HG02798 (cell line): ENCODE measurements around the gene PDZD8.
"Not testable (repeated sequence)": the region's sequence is repeated elsewhere in the genome, so short reads cannot be mapped to it uniquely, and the experiment has no call there.

Source experiments
- ATAC-seq: cut with Tn5 transposase; IDR thresholded peaks from one replicate; pipeline ENCODE4 v1.9.1; 2021; ENCODE audit warnings: mild to moderate bottlenecking; ENCODE audit not compliant: unreplicated experiment, poor library complexity

PDZD8 gene

GRCh38 chr10:117298219-117298618 lies 77.0 kb downstream of the PDZD8 start:
- ATAC-seq, result no peak

DNA sequence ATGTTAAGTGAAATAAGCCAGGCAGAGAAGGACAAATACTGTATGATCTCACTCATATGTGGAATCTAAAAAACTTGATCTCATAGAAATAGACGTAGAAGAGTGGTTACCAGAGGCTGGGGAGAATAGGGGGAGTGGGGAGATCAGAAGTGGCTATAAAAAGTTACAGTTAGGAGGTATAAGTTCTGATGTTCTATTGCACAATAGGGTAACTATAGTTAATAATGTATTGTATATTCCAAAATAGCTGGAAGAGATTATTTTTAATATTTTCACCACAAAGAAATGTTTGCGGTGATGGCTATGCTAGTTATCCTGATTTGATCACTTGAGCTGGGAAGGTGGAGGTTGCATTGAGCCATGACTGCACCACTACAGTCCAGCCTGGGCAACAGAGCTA lies 80.5 kb downstream of the PDZD8 start:
- ATAC-seq, result no peak

DNA sequence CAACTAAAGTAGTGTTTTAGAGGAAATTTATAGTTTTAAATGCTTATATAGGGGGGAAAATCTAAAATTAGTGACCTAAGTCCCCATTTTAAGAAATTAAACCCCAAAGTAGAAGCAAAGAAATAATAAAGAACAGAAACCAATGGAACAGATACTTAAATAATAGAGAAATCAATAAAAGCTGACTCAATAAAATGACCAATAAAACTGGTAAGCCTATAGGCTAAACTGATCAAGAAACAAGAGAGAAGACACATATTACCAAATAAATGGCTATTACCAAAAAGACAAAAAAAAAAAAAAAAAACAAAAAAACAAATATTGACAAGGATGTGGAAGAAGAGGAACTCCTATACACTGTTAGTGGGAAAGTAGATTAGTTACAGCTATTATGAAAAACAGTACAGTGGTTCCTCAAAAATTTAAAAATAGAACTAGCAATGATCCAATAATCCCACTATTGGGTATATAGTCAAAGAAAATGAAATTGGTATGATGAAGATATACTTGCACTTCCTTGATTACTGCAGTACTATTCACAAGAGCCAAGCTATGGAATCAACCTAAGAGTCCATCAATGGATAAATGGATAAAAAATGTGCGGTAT lies 81.1 kb downstream of the PDZD8 start:
- no peak for ATAC-seq

DNA sequence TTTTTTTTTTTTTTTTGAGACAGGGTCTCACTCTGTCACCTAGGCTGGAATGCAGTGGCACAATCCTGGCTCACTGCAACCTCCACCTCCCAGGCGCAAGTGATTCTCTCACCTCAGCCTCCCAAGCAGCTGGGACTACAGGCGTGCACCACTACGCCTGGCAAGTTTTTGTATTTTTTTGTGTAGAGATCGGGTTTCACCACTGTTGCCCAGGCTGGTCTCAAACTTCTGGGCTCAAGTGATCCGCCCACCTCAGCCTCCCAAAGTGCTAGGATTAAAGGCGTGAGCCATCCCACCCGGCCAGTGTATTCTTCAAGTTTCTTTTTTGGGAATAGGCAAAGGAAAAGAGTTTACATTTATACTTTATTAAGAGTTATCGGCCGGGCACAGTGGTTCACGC lies 84.4 kb downstream of the PDZD8 start:
- ATAC-seq, result not testable (repeated sequence)

- ATAC-seq, result no peak
Observed at GRCh38 chr10:117284716-117285494, 90.3 kb downstream of the PDZD8 start.

GRCh38 chr10:117277675-117278074 lies 97.6 kb downstream of the PDZD8 start:
- no peak for ATAC-seq

DNA sequence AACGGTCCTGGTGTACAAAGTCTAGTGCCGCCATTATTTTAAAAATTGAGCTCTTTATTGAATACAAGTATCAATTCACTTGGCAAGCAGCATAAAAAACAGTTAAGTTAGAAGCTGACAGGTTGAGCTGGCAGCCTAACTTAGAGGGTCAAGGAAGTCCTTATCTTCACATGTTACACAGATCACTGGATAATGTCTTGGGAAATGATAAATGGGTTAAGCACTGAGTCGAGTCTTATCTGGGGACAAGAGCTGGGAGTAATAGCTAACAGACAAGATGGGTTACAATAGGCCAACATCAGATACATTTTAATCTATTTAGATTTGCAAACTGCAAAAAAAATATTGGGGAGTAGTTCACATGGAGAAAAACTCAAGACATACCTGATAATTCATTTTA lies 100.1 kb downstream of the PDZD8 start:
- no peak for ATAC-seq

GRCh38 chr10:117274509-117274908 lies 100.7 kb downstream of the PDZD8 start:
- ATAC-seq, result no peak

GRCh38 chr10:117273980-117274379 lies 101.3 kb downstream of the PDZD8 start:
- no peak for ATAC-seq

DNA sequence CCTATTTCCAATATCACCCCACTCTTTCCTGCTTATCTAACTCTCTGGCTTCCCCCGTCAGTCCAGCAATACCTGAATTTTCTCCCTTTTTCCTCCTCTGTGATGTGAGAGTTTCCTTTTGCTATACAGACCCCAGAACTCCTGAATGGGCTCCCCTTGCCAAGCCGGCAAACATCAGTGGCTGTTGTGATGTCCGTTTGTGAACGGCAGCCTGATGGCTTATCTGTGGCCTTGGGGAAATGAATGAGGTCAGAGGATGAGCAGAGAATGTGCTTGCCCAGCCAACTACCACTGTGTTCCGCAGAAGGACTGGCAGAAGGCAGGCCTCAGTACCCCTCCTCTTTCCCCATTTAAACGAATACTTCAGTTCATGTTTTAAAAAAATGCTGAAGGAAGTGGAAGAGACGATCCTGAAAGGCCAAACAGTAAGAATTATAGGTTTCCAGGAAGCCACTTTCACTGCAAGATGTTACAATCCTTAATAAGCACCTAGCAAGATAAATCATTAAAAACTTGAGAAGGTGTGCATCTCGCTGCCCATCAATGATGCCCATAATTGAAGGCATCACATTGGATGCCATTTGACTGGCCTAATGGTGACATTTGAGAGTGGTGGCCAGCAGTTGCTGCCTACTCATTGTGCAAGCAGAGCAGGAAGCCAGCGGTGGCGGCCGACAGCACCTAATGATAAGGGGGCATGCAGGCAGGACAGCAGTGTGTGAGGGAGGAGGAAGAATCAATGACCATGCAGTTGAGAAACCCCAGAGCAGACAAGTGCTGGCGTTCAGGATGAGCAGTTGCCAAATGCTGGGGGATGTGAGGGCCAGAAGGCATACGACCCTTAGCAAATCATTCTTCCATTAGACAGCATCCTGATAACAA lies 102.8 kb downstream of the PDZD8 start:
- ATAC-seq, result no peak

DNA sequence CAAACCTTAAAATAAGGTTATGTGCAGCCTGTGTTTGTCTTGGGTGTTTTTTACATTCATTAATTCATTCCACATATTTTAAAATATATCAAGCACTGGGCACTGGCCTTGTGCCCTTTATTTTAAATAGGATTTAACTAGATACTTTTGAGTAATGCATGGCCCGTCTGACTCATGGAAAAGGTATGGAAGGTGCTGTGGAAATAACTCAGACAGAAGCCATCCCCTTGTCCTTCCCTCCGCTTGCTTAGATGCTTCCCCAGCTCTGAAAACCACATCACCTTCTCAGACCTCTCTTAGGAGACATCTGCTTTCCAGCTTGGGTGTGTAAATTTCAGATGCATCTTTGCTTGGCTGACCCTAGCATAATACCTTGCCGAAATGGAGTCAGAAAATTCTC lies 103.8 kb downstream of the PDZD8 start:
- ATAC-seq, result no peak

DNA sequence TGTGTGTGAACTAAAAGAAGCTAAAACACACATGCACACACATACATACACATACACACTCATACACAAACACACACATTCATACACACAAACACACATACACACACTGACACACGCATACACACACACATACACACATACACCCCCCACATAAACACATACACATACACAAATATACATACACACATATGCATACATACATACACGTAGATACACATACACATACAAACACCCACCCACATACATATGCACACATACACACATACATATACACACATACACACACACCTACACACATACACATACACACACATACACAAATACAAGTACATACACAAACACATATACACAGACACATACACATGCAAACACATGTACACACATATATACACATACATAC lies 106.3 kb downstream of the PDZD8 start:
- ATAC-seq, result no peak

DNA sequence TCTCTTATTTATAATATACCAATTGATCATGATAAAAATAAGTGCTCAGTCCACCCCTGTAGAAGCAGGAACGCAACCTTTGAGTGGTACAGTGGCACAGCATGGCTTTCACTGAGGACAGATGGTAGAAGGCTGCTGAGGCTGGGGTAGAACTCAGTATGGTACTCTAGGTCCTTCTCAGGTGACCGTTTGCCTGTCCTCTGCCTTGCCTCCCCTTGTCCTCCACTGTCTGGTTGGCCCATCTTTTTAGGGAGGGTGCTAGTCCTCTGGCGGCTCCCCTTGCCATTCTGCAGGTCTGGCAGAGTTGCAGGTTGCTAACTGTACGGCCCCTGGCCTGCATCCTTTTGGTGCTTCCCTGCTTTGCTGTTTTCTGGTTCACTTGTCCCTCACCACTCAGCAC lies 107.0 kb downstream of the PDZD8 start:
- ATAC-seq, result no peak

DNA sequence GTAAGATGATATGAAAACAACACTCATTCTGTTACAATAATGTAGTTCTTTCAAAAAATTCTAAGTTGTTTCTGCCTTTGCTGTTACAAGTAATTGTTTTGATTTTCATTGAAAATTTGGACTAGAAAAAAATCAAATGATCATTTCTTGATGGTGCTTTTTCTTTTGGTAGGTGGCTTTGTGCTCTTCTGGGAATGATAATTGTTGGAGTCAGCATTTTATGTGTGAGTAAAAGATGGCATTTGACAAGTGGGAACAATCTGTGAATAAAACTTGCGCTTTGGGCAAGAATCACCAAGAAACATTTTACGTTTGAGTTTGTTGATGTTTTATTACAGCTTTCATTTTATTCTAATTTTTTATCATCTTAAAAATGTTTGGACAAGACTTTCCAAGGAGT lies 108.4 kb downstream of the PDZD8 start:
- no peak for ATAC-seq

- no peak for ATAC-seq
Observed at GRCh38 chr10:117266400-117266799, 108.8 kb downstream of the PDZD8 start.

GRCh38 chr10:117264782-117265181 lies 110.5 kb downstream of the PDZD8 start:
- no peak for ATAC-seq

GRCh38 chr10:117262903-117263293 lies 112.3 kb downstream of the PDZD8 start:
- ATAC-seq, result no peak

DNA sequence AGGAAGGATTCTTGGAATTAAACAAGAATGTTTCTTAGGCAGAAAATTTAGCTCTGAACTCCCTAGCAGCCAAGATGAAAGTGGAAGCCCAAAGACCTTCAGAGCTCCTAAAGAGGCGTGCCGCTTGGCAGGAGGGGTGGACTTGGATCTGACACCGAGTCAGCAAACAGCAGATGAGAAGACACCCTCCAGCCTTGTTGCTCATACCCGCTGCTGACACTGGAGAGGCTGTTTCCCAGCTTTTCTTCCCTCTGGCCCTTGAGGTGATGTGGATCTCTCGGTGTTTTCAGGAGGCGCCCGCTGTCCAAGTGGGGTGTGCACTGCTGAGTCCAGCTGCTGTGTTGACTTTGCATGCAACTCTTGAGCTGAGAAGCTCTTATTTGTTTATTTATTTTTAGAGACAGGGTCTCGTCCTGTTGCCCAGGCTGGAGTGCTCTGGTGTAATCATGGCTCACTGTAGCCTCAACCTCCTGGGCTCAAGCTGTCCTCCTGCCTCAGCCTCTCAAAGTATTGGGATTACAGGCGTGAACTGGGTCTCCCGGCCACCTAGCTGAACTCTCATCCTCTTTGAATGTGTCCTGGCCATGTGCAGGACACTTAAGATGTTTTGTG lies 112.8 kb downstream of the PDZD8 start:
- ATAC-seq, result no peak

DNA sequence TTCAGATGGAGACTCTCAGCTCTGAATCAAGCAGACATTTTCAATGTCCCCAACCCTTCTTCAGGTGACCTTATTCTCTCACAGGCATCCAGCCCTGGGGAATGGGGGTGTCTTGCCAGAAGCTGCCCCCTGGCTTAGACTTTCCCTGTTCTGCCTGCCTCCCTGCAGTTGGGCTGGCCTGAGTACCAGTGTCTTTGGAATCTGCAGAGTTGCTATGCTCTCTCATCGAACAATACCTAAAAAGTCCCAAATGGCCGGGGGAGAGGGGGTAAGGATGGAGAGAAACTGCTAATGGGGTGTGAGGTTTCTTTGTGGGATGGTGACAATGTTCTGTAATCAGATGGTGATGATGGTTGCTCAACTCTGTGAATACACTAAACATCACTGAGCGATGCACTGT lies 113.7 kb downstream of the PDZD8 start:
- ATAC-seq, result no peak

GRCh38 chr10:117260084-117260483 lies 115.2 kb downstream of the PDZD8 start:
- peak; percentile 60 for ATAC-seq

DNA sequence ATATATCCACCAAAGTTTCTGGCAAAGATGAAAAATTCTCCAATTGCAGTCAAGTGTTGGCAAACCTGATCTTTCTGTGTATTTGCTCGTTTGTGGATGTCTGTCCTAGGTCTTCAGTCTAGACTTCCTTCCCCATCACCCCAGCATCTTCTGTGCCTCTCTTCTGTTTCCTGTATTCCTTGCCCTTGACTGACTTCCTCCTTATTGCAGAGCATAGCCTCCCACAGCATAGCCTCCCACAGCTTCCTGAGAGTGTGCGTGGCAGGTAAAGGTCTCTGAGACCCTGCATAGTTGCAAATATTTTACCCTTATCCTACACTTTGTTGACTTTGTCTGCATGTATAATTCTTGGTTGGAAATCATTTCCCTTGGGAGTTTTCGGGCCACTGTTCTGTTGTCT lies 116.0 kb downstream of the PDZD8 start:
- ATAC-seq, result no peak
